OCI-LY3 (cell line): Measurements from ENCODE around the gene SPATC1L.

Experiments
- H2AFZ ChIP-seq: fragments of 200-600, 300-600 bp; shearing (Covaris generic); 2 replicates; pipeline ENCODE4 v1.6.0; 2014; ENCODE audit warnings: antibody characterized with exemption, low read depth, low read length
- H3K27ac ChIP-seq: fragments of 200-600, 300-600 bp; sonication (generic); 2 replicates; pipeline ENCODE4 v1.5.1; 2014; ENCODE audit warnings: mild to moderate bottlenecking, low read length, moderate library complexity, mixed read lengths
- H3K27me3 ChIP-seq: fragments of 200-600, 300-600 bp; sonication (generic); 2 replicates; pipeline ENCODE4 v1.6.1; 2014; ENCODE audit warnings: low read depth, low read length, mixed read lengths
- H3K36me3 ChIP-seq: fragments of 200-600, 300-600 bp; sonication (generic); replicated peaks from 2 replicates; pipeline ENCODE3; 2014; ENCODE audit warnings: low read depth, low read length, mixed read lengths
- H3K4me1 ChIP-seq: fragments of 300-600, 200-600 bp; sonication (generic); 2 replicates; pipeline ENCODE4 v1.6.1; 2014; ENCODE audit warnings: low read length, mixed read lengths
- H3K4me2 ChIP-seq: fragments of 200-600, 300-600 bp; sonication (generic); 2 replicates; pipeline ENCODE4 v1.6.1; 2014; ENCODE audit warnings: low read length, mixed read lengths
- H3K4me3 ChIP-seq: fragments of 300-600, 200-600 bp; sonication (generic); 2 replicates; pipeline ENCODE4 v1.5.1; 2014; ENCODE audit warnings: antibody characterized with exemption, mild to moderate bottlenecking, low read length, moderate library complexity
- H3K79me2 ChIP-seq: fragments of 300-600, 200-600 bp; shearing (Covaris generic); 2 replicates; pipeline ENCODE4 v1.6.1; 2014; ENCODE audit warnings: mild to moderate bottlenecking, low read length, mixed read lengths
- H3K9ac ChIP-seq: fragments of 300-600, 200-600 bp; shearing (Covaris generic); 2 replicates; pipeline ENCODE4 v1.6.0; 2014; ENCODE audit warnings: mild to moderate bottlenecking, low read length, moderate library complexity
- H3K9me3 ChIP-seq: fragments of 200-600, 300-600 bp; shearing (Covaris generic); 2 replicates; pipeline ENCODE4 v1.6.1; 2014; ENCODE audit warnings: low read length, mixed read lengths; ENCODE audit not compliant: insufficient read depth
- H4K20me1 ChIP-seq: fragments of 200-600, 300-600 bp; sonication (generic); 2 replicates; pipeline ENCODE4 v1.6.1; 2016; ENCODE audit warnings: low read length, mixed read lengths; ENCODE audit not compliant: insufficient read depth
- EZH2phosphoT487 ChIP-seq: fragments of 200-600 bp; shearing (Covaris generic); IDR thresholded peaks from 2 replicates; pipeline ENCODE4 v1.6.1; 2018; ENCODE audit warnings: antibody characterized with exemption, mixed run types, low read depth
- TF ChIP-seq, protein P1 (sequence below): fragments of 200-600, 300-600 bp; sonication (generic); IDR thresholded peaks from 2 replicates; pipeline ENCODE4 v1.5.1; 2014; ENCODE audit warnings: antibody characterized with exemption, low read length, low read depth

Gene SPATC1L

DNA sequence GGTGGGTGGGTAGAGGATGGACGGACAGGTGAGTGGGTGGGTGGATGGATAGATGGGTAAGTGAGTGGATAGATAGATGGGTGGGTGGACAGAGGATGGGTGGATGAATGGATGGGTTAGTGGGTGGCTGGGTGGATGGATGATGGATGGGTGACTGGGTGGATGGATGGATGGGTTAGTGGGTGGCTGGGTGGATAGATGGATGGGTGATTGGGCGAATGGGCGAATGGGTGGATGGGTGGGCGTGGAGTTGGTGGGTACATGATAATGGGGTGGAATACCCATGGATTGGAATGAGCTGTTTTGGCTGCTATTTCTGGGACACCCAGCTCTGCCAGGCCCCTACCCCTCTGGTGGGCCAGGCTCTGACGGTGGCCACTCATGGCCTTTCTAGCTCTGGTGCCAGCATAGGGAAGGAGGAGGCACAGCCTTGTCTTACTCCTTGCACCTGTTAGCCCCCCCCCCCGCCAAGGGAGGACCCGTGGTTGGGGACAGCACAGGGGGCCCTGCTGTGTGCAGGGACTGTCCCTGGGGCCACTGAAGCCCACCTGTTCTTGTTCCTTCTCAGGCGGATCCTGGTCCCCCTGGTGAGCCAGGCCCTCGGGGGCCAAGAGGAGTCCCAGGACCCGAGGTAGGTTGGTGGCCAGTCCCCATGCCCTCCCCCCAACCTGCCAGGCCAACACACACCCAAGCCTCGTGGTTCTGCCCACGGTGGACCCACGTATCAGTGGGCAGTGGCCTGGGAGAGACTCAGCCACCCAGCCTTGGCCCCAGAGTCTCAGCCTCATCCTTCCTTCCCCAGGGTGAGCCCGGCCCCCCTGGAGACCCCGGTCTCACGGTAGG lies 60.0 kb downstream of the SPATC1L start:
- Histone ChIP-seq H3K9me3 (no peaks in the 10 kb centered on the region), H3K36me3 (no peaks in the 10 kb centered on the region), H2AFZ (no peak overlapping the region), H3K27me3 (no peaks in the 10 kb centered on the region), H3K79me2 (no peaks in the 10 kb centered on the region), H3K4me1 (no peaks in the 10 kb centered on the region), H3K4me3 (no peak overlapping the region), H4K20me1 (no peaks in the 10 kb centered on the region), H3K27ac (no peak overlapping the region), H3K9ac (no peak overlapping the region), H3K4me2 (no peak overlapping the region)
- TF ChIP-seq EZH2phosphoT487 = no peak
- TF ChIP-seq, protein P1, sequence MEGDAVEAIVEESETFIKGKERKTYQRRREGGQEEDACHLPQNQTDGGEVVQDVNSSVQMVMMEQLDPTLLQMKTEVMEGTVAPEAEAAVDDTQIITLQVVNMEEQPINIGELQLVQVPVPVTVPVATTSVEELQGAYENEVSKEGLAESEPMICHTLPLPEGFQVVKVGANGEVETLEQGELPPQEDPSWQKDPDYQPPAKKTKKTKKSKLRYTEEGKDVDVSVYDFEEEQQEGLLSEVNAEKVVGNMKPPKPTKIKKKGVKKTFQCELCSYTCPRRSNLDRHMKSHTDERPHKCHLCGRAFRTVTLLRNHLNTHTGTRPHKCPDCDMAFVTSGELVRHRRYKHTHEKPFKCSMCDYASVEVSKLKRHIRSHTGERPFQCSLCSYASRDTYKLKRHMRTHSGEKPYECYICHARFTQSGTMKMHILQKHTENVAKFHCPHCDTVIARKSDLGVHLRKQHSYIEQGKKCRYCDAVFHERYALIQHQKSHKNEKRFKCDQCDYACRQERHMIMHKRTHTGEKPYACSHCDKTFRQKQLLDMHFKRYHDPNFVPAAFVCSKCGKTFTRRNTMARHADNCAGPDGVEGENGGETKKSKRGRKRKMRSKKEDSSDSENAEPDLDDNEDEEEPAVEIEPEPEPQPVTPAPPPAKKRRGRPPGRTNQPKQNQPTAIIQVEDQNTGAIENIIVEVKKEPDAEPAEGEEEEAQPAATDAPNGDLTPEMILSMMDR = no peak

DNA sequence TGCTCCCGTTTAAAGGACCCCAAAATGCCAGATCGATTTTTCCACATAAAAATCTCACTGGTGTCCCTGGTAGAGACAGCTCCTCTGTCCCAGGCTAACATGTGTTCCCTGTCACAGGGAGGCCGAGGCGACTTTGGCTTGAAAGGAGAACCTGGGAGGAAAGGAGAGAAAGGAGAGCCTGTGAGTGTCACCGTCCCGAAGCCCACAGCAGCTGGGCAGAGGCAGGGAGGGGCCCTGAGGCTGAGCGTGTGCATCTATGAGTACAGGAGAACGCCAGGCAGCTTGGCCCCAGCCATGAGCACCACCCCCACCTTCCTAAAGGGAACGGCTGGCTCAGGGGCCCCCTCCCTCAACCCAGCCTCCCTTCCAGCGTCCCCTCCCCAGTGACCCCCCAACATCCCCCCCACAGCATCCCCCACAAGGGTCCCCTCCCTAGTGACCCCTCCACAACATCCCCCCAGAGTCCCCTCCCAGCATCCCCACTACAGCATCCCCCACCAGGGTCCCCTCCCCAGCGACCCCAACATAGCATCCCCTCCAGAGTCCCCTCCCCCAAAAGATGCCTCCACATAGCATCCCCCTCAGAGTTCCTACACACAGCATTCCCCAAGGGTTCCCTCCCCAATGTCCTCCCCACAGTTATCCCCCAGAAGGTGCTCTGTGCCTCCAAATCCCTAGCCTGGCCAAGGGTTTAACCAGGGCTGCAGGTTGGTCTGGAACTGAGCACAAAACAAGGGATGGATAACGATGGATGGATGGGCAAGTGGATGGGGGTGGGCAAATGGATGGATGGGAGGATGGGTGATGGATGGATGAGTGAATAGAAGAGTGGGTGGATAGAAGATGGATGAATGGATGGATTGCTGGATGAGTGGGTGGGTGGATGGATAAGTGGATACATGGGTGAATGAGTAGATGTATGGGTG lies 61.2 kb downstream of the SPATC1L start:
- H3K36me3 ChIP-seq = no peaks in the 10 kb centered on the region
- H3K4me2 ChIP-seq = no peak overlapping the region
- no peaks in the 10 kb centered on the region for H4K20me1 ChIP-seq
- H3K9me3 ChIP-seq = no peaks in the 10 kb centered on the region
- no peaks in the 10 kb centered on the region for H3K79me2 ChIP-seq
- no peak overlapping the region for H3K4me3 ChIP-seq
- TF ChIP-seq, protein P1 = no peak
- no peak for TF ChIP-seq EZH2phosphoT487
- H3K4me1 ChIP-seq = no peaks in the 10 kb centered on the region
- H3K27me3 ChIP-seq = no peaks in the 10 kb centered on the region
- no peak overlapping the region for H3K27ac ChIP-seq
- H3K9ac ChIP-seq = no peak overlapping the region
- no peak overlapping the region for H2AFZ ChIP-seq

DNA sequence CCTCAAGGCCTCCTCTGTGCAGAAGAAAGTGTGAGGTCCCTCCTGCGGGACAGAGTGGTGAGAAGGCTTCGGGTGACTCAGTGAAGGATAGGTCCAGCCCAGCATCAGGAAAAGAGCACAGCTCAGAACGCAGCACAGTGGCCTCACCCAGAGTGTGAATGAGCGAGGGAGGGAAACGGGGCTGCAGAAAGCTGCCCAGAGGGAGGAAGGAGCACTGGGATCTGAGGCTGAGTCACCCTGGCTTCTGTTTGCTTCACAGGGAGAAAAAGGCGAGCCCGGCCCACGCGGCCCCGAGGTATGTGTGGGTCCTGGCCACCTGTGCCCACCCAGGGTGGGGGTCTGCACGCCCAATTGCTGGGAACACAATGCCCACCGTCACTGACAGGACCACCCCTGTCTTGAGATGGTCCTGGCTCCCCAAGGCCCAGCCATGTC lies 62.0 kb downstream of the SPATC1L start:
- Histone ChIP-seq H3K27me3 (no peaks in the 10 kb centered on the region), H3K27ac (no peak overlapping the region), H4K20me1 (no peaks in the 10 kb centered on the region), H3K36me3 (no peaks in the 10 kb centered on the region), H2AFZ (no peak overlapping the region), H3K4me3 (no peak overlapping the region), H3K9me3 (no peaks in the 10 kb centered on the region), H3K4me2 (no peak overlapping the region), H3K79me2 (no peaks in the 10 kb centered on the region), H3K9ac (no peak overlapping the region), H3K4me1 (no peaks in the 10 kb centered on the region)
- TF ChIP-seq EZH2phosphoT487 = no peak
- TF ChIP-seq, protein P1 = no peak
